Bronchial epithelial cell (primary cell): Measurements from ENCODE around the gene SCGB3A2. TPM values are rescaled to one million over a fixed set of nuclear protein-coding genes. Genes with fewer than 3 reads are reported as not detected.

Experiments
- DNase-seq: peaks from one replicate; pipeline ENCODE4 v3.0.0-alpha.2; 2010; ENCODE audit warnings: low read depth
- FAIRE-seq: peaks from 2 replicates; lab custom pipeline; 2011; peaks lifted over from hg19 to GRCh38; lab: Jason Lieb, UNC
- H3K27me3 ChIP-seq: 2 replicates; pipeline ENCODE4 v1.5.1; 2011; ENCODE audit warnings: low read length; ENCODE audit not compliant: control insufficient read depth, insufficient read depth
- H3K36me3 ChIP-seq: 2 replicates; pipeline ENCODE4 v1.5.1; 2011; ENCODE audit warnings: low read length; ENCODE audit not compliant: control insufficient read depth, insufficient read depth
- H3K4me3 ChIP-seq: 2 replicates; pipeline ENCODE4 v1.5.1; 2011; ENCODE audit warnings: mild to moderate bottlenecking, low read depth, low read length, control low read depth
- CTCF ChIP-seq: IDR thresholded peaks from 2 replicates; pipeline ENCODE4 v1.5.1; 2011; ENCODE audit warnings: mild to moderate bottlenecking, moderate library complexity, low read length, control low read depth, inconsistent platforms; ENCODE audit not compliant: insufficient read depth, severe bottlenecking
- total RNA-seq: library from RNA; depleted of rRNA; stranded (reverse); fragments of >200 nt; gene quantifications from 2 replicates; pipeline ENCODE4 v1.2.1, GENCODE V29; 2014

The SCGB3A2 gene
- total RNA-seq, 1 donor from 2014 or later = not detected

GRCh38 chr5:147852365-147852764, 26.1 kb upstream of the SCGB3A2 start:
- no peak for FAIRE-seq
- H3K36me3 ChIP-seq = no peaks in the 10 kb centered on the region
- H3K4me3 ChIP-seq = no peak overlapping the region
- no peak for DNase-seq
- TF ChIP-seq CTCF = no peak
- peaks cover 2% of the 10 kb centered on the region for H3K27me3 ChIP-seq

GRCh38 chr5:147853372-147853987, 25.0 kb upstream of the SCGB3A2 start:
- Histone ChIP-seq H3K36me3 (no peaks in the 10 kb centered on the region), H3K27me3 (peaks cover 2% of the 10 kb centered on the region), H3K4me3 (no peak overlapping the region)
- no peak for TF ChIP-seq CTCF
- DNase-seq = no peak
- FAIRE-seq = no peak

GRCh38 chr5:147854331-147854730, 24.2 kb upstream of the SCGB3A2 start:
- Histone ChIP-seq H3K4me3 (no peak overlapping the region), H3K27me3 (peaks cover 2% of the 10 kb centered on the region), H3K36me3 (no peaks in the 10 kb centered on the region)
- DNase-seq = no peak
- no peak for TF ChIP-seq CTCF
- no peak for FAIRE-seq

- TF ChIP-seq CTCF = no peak
- H3K27me3 ChIP-seq = peaks cover 2% of the 10 kb centered on the region
- FAIRE-seq = no peak
Measured at GRCh38 chr5:147854894-147855773, 23.4 kb upstream of the SCGB3A2 start.

GRCh38 chr5:147855774-147856069, 22.8 kb upstream of the SCGB3A2 start:
- peaks cover 2% of the 10 kb centered on the region for H3K27me3 ChIP-seq
- DNase-seq = peak; percentile 19
- H3K4me3 ChIP-seq = no peak overlapping the region
- H3K36me3 ChIP-seq = no peaks in the 10 kb centered on the region
- TF ChIP-seq CTCF = no peak
- FAIRE-seq = no peak

More at GRCh38 chr5:147854894-147855773, 23.4 kb upstream of the SCGB3A2 start:
- no peak for DNase-seq
- Histone ChIP-seq H3K36me3 (no peaks in the 10 kb centered on the region), H3K4me3 (no peak overlapping the region)
